GM12873 (cell line): ENCODE measurements around the gene MAJIN.

Experiments
- CTCF ChIP-seq: IDR thresholded peaks from 2 replicates; pipeline ENCODE4 v1.5.1; 2012; ENCODE audit warnings: low read depth, mild to moderate bottlenecking, moderate library complexity, low read length, control low read depth; ENCODE audit not compliant: insufficient read depth; ENCODE audit errors: missing control alignments

MAJIN gene

DNA sequence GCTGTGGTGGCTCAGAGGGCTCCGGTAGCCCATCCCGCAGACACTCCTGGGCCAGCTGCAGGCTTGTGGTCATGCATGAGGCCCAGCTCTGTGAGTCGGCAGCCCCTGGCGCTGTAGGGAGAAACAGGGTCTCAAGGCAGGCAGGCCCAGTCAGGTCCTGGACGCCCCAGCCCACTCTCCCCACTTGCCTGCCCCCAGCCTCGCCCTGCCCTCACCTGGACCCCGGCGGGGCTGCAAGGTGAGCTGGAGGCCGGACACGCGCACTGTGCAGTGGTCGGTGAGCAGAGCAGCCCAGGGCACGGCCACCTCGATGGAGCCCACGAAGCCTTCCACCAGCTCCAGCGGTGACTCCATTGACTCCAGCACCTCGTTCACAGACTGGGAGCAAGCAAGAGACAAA, 57.8 kb downstream of the MAJIN start:
- no peak for TF ChIP-seq CTCF

DNA sequence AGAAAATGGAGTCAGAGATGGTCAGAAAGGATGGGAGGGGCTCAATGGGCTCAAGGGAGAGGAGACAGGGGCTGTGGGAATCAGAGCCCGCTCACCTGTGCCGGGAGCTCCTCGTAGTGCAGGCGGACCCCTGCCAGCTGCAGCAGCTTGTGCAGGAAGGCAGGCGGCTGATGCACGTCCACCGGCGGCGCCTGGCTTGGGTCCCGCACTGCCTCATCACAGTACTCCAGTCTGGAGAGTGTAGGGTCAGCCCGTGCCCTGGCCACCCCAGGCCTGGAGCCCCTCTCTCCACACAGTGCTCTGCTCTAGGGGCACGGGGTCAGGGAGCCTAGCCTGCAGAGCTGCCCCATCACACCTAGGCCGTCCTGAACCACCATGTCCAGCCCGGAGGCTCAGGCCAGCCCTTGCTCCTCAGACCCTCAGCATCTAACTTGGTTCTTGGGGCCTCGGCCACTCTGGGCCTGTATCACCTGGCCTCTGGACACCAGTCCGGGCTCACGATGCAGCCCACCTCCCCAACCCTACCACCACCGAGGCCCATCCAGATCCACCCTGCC, 58.7 kb downstream of the MAJIN start:
- TF ChIP-seq CTCF, result no peak

DNA sequence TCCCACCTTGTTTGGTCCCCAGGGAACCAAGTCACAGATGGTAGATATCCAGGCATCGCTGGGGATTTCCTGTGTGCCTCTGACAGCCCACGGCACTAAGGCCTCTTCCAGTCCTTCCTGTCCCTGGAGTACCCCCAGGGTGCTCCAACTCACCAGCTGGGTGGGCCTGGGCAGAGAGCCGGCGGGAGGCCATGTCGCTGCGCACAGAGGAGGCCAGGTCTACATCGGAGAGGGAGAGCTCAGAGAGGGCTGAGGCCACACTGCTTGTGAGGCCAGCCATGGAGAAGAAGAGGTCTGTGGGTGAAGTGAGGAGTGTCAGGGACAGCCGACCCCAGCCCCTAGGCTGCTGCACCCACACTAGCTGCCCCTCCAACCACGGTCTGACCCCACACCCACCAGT, 60.2 kb downstream of the MAJIN start:
- no peak for TF ChIP-seq CTCF

DNA sequence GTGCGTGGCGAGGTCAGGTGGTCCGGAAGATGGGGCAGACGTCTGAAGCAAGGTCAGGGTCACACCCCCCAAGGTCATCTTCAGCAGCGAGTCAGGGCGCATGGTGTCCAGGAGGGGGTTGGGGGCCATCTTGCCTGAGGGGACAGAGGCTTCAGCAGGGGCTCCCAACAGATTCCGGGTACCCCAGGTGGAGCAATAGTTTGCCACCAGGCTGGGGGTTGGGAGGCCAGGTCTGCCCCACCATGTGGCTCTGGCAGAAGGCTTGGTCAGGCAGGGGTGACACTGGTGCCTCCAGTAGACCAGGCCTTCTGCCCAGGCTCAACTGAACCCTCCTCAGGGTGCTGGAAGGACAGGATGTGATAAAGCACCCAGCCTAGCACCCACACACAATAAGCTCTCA, 60.8 kb downstream of the MAJIN start:
- no peak for TF ChIP-seq CTCF

- TF ChIP-seq CTCF, result no peak
Observed at GRCh38 chr11:64910451-64911093, 61.3 kb downstream of the MAJIN start.

- no peak for TF ChIP-seq CTCF
Observed at GRCh38 chr11:64909653-64910343, 62.1 kb downstream of the MAJIN start.

DNA sequence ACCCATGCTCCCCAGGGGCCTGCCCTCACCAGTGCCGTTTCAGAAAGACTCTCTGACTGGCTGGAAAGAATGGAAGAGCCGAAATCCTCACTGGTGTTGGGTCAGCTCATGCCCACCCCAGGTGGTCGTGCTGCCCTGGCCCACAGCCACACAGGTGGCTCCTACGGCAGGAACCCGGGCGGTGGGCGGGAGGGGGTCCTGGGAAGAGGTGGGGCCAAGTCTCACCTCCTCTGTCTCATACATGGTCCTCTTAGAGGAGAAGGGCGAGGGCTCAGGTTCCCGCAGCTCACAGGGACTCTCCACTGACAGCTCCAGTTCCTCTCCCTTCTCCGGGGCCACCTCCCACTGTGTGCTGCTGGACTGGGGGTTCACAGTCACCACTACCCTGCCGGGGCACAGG, 63.1 kb downstream of the MAJIN start:
- TF ChIP-seq CTCF, result no peak
